ENCODE data around the gene EDEM3. TPM values are rescaled to one million over a fixed set of nuclear protein-coding genes. Genes with fewer than 3 reads are reported as not detected.

EDEM3 gene
- total RNA-seq, 3 donors from 2014 or later (not counting 1 experiment from before 2014, with no cell fraction given) = 8.9 to 15.4 (median 15.1) TPM

DNA sequence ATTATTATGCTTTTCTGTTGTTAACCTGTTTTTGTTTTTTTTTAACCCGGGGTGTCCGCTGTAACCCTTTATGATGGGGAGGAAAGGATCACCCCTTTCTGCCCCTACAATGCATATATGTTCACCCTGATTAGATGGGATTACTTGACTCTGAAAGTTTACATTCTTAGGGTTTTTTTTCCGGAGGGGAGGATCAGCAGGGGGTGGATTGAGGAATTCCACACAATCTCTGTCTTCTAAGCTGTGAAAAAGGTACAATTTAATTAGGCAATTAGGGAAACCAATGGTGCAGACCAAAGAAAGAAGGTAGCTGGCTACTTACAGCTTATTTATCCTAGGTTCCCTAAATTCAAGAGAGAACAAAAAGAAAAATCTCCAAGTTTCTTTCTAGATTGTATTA lies 58.3 kb downstream of the EDEM3 start:
- intact Hi-C loops (cut with micrococcal nuclease) = no loop called here
- DNase-seq (no peak), ATAC-seq (no peak)
- H3K27me3 ChIP-seq (ENCODE audit: control insufficient read depth, insufficient read depth, low read length) = no peaks in the 10 kb centered on the region
- Mint-ChIP-seq H3K27ac (no peak overlapping the region), H3K9me3 (no peaks in the 10 kb centered on the region), H3K36me3 (peaks cover 19% of the 10 kb centered on the region), H3K27me3 (ENCODE audit: low read depth in 2 of 2) (no peaks in the 10 kb centered on the region), H3K4me3 (no peak overlapping the region), H3K4me1 (peaks cover 5 to 7% of the 10 kb centered on the region in 2 donors)
- H3K9me3 ChIP-seq (ENCODE audit: control insufficient read depth, insufficient read depth, low read length) = no peaks in the 10 kb centered on the region
- no peaks in the 10 kb centered on the region for H3K4me1 ChIP-seq (ENCODE audit: control insufficient read depth, insufficient read depth, low read length)
- 100% methylated on average over 2 of the region's 3 CpGs for WGBS (ENCODE audit: insufficient coverage)
- TF ChIP-seq CTCF (IDR thresholded peaks at IDR 0.05) = no peak
- no peak overlapping the region for H3K4me3 ChIP-seq (ENCODE audit: low read length)
- H3K27ac ChIP-seq (ENCODE audit: low read length) = no peak overlapping the region
- H3K36me3 ChIP-seq (ENCODE audit: control insufficient read depth, insufficient read depth, low read length) = peaks cover 47% of the 10 kb centered on the region

- Histone ChIP-seq H3K27me3 (ENCODE audit: control insufficient read depth, insufficient read depth, low read length) (no peaks in the 10 kb centered on the region), H3K9me3 (ENCODE audit: control insufficient read depth, insufficient read depth, low read length) (no peaks in the 10 kb centered on the region), H3K4me3 (ENCODE audit: low read length) (no peak overlapping the region), H3K27ac (ENCODE audit: low read length) (no peak overlapping the region), H3K4me1 (ENCODE audit: control insufficient read depth, insufficient read depth, low read length) (no peaks in the 10 kb centered on the region), H3K36me3 (ENCODE audit: control insufficient read depth, insufficient read depth, low read length) (peaks cover 37% of the 10 kb centered on the region)
- no peaks in the 10 kb centered on the region for H3K27me3 Mint-ChIP-seq (ENCODE audit: low read depth in 2 of 2)
- TF ChIP-seq CTCF (IDR thresholded peaks at IDR 0.05) = no peak
- ATAC-seq = no peak
- WGBS (ENCODE audit: insufficient coverage) = 96% methylated on average over 3 of the region's 5 CpGs
- H3K4me3 Mint-ChIP-seq = no peak overlapping the region
- no peak overlapping the region for H3K27ac Mint-ChIP-seq
- H3K4me1 Mint-ChIP-seq = peaks cover 5 to 7% of the 10 kb centered on the region in 2 donors
- no peak for DNase-seq
- H3K9me3 Mint-ChIP-seq = no peaks in the 10 kb centered on the region
- intact Hi-C loops (cut with micrococcal nuclease) = no loop called here
- peaks cover 14% of the 10 kb centered on the region for H3K36me3 Mint-ChIP-seq
These were observed 59.6 kb downstream of the EDEM3 start for GRCh38 chr1:184695023-184695422.

DNA sequence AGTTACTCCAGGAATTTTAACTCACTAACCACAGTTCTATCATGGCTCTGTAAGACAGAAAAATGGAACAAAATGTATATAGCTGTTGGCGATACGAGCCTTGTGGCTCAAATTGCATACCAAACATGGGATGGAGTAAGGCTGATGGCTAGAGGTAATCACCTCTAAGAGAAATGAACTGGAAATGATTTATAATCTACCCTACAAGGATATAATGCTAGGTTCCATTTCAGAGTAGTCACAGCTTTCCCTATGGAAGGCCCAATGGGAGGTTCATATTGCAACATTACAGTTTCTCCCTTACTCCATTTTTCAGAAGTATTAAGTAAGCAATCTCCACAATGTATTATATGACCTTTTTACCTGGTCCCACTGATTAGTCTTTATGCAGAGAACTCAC lies 61.6 kb downstream of the EDEM3 start:
- DNase-seq = no peak
- no peak overlapping the region for H3K27ac Mint-ChIP-seq
- intact Hi-C loops (cut with micrococcal nuclease) = no loop called here
- no peaks in the 10 kb centered on the region for H3K27me3 Mint-ChIP-seq (ENCODE audit: low read depth in 2 of 2)
- no peaks in the 10 kb centered on the region for H3K4me1 Mint-ChIP-seq
- no peak for TF ChIP-seq CTCF (IDR thresholded peaks at IDR 0.05)
- Histone ChIP-seq H3K27me3 (ENCODE audit: control insufficient read depth, insufficient read depth, low read length) (no peaks in the 10 kb centered on the region), H3K27ac (ENCODE audit: low read length) (no peak overlapping the region), H3K36me3 (ENCODE audit: control insufficient read depth, insufficient read depth, low read length) (peaks cover 32% of the 10 kb centered on the region), H3K4me1 (ENCODE audit: control insufficient read depth, insufficient read depth, low read length) (no peaks in the 10 kb centered on the region), H3K4me3 (ENCODE audit: low read length) (no peak overlapping the region), H3K9me3 (ENCODE audit: control insufficient read depth, insufficient read depth, low read length) (no peaks in the 10 kb centered on the region)
- H3K9me3 Mint-ChIP-seq = no peaks in the 10 kb centered on the region
- no peak overlapping the region for H3K4me3 Mint-ChIP-seq
- peaks cover 13% of the 10 kb centered on the region for H3K36me3 Mint-ChIP-seq
- WGBS (ENCODE audit: insufficient coverage) = 100% methylated on average over 1 of the region's 2 CpGs
- no peak for ATAC-seq

- no peaks in the 10 kb centered on the region for H3K9me3 Mint-ChIP-seq
- H3K4me1 ChIP-seq (ENCODE audit: control insufficient read depth, insufficient read depth, low read length) = no peaks in the 10 kb centered on the region
- 54% methylated on average over 2 of the region's 4 CpGs for WGBS (ENCODE audit: insufficient coverage)
- peak; percentile 34 for TF ChIP-seq CTCF (IDR thresholded peaks at IDR 0.05)
- H3K9me3 ChIP-seq (ENCODE audit: control insufficient read depth, insufficient read depth, low read length) = no peaks in the 10 kb centered on the region
- H3K27ac ChIP-seq (ENCODE audit: low read length) = no peak overlapping the region
- no peak overlapping the region for H3K4me3 ChIP-seq (ENCODE audit: low read length)
- DNase-seq (peak in 1 of 2 donors; percentile 25), ATAC-seq (no peak)
- H3K4me1 Mint-ChIP-seq = no peaks in the 10 kb centered on the region
- no peak overlapping the region for H3K4me3 Mint-ChIP-seq
- H3K36me3 ChIP-seq (ENCODE audit: control insufficient read depth, insufficient read depth, low read length) = peaks cover 26% of the 10 kb centered on the region
- peaks cover 13% of the 10 kb centered on the region for H3K36me3 Mint-ChIP-seq
- no peak overlapping the region for H3K27ac Mint-ChIP-seq
- intact Hi-C loops (cut with micrococcal nuclease) = no loop called here
- H3K27me3 ChIP-seq (ENCODE audit: control insufficient read depth, insufficient read depth, low read length) = no peaks in the 10 kb centered on the region
- H3K27me3 Mint-ChIP-seq (ENCODE audit: low read depth in 2 of 2) = no peaks in the 10 kb centered on the region
These were observed 62.8 kb downstream of the EDEM3 start for GRCh38 chr1:184691719-184692324.

All from natural killer cell (primary cell).